ENCODE results near the gene ILF2. TPM values are rescaled to one million over a fixed set of nuclear protein-coding genes. Genes with fewer than 3 reads are reported as not detected.

Gene ILF2
- total RNA-seq, 3 donors from 2014 or later (not counting 1 experiment from before 2014, with no cell fraction given) = 97.6 to 134 (median 110) TPM

- no peaks in the 10 kb centered on the region for H3K27me3 Mint-ChIP-seq (ENCODE audit: low read depth in 2 of 2)
- H3K27ac Mint-ChIP-seq = peak overlapping the region; percentile 44 to 53
- Histone ChIP-seq H3K9me3 (ENCODE audit: control insufficient read depth, insufficient read depth, low read length) (no peaks in the 10 kb centered on the region), H3K4me1 (ENCODE audit: control insufficient read depth, insufficient read depth, low read length) (peaks cover 24% of the 10 kb centered on the region), H3K36me3 (ENCODE audit: control insufficient read depth, insufficient read depth, low read length) (peaks cover 53% of the 10 kb centered on the region), H3K27me3 (ENCODE audit: control insufficient read depth, insufficient read depth, low read length) (no peaks in the 10 kb centered on the region), H3K27ac (ENCODE audit: low read length) (no peak overlapping the region), H3K4me3 (ENCODE audit: low read length) (no peak overlapping the region)
- 96% methylated on average over 9 of the region's 9 CpGs for WGBS (ENCODE audit: insufficient coverage)
- no peak overlapping the region for H3K4me3 Mint-ChIP-seq
- no peaks in the 10 kb centered on the region for H3K9me3 Mint-ChIP-seq
- intact Hi-C loops (cut with micrococcal nuclease) = no loop called here
- TF ChIP-seq CTCF (IDR thresholded peaks at IDR 0.05) = no peak
- no peak for DNase-seq
- peaks cover 11% of the 10 kb centered on the region for H3K36me3 Mint-ChIP-seq
- no peak for ATAC-seq
- H3K4me1 Mint-ChIP-seq = peaks cover 28 to 38% of the 10 kb centered on the region in 2 donors
Measured at GRCh38 chr1:153636312-153636711, 34.5 kb downstream of the ILF2 start.

DNA sequence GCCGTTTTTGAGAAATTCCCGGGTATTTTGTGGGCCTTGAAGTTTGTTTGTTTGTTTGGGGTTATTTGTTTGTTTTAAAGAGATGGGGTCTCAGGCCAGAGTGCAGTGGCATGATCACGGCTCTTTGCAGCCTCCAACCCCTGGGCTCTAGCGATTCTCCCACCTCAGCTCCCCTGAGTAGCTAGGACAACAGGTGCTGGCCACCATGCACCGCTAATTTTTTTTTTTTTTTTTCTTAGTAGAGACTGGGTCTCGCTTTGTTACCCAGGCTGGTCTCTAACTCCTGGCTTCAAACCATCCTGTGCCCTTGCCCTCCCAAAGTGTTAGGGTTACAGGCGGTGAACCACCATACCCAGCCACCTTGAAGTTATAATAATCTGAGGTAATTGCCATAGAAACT is 34.9 kb downstream of the ILF2 start:
- no peak for TF ChIP-seq CTCF (IDR thresholded peaks at IDR 0.05)
- H3K4me3 ChIP-seq (ENCODE audit: low read length) = no peak overlapping the region
- no peaks in the 10 kb centered on the region for H3K9me3 Mint-ChIP-seq
- H3K27ac Mint-ChIP-seq = peak overlapping the region in 1 of 2 donors; percentile 53
- peaks cover 7% of the 10 kb centered on the region for H3K36me3 Mint-ChIP-seq
- ATAC-seq (no peak), DNase-seq (no peak)
- no peaks in the 10 kb centered on the region for H3K27me3 ChIP-seq (ENCODE audit: control insufficient read depth, insufficient read depth, low read length)
- H3K27ac ChIP-seq (ENCODE audit: low read length) = no peak overlapping the region
- H3K4me1 Mint-ChIP-seq = peaks cover 24 to 38% of the 10 kb centered on the region in 2 donors
- peaks cover 49% of the 10 kb centered on the region for H3K36me3 ChIP-seq (ENCODE audit: control insufficient read depth, insufficient read depth, low read length)
- H3K4me3 Mint-ChIP-seq = peak overlapping the region; percentile 73
- no peaks in the 10 kb centered on the region for H3K27me3 Mint-ChIP-seq (ENCODE audit: low read depth in 2 of 2)
- H3K9me3 ChIP-seq (ENCODE audit: control insufficient read depth, insufficient read depth, low read length) = no peaks in the 10 kb centered on the region
- intact Hi-C loops (cut with micrococcal nuclease) = loop anchor here (2.0 kb wide), 2 partner anchors 35 to 99 kb away; partner anchors contain the start of gene ILF2
- peaks cover 24% of the 10 kb centered on the region for H3K4me1 ChIP-seq (ENCODE audit: control insufficient read depth, insufficient read depth, low read length)
- WGBS (ENCODE audit: insufficient coverage) = 81% methylated on average over 7 of the region's 7 CpGs

DNA sequence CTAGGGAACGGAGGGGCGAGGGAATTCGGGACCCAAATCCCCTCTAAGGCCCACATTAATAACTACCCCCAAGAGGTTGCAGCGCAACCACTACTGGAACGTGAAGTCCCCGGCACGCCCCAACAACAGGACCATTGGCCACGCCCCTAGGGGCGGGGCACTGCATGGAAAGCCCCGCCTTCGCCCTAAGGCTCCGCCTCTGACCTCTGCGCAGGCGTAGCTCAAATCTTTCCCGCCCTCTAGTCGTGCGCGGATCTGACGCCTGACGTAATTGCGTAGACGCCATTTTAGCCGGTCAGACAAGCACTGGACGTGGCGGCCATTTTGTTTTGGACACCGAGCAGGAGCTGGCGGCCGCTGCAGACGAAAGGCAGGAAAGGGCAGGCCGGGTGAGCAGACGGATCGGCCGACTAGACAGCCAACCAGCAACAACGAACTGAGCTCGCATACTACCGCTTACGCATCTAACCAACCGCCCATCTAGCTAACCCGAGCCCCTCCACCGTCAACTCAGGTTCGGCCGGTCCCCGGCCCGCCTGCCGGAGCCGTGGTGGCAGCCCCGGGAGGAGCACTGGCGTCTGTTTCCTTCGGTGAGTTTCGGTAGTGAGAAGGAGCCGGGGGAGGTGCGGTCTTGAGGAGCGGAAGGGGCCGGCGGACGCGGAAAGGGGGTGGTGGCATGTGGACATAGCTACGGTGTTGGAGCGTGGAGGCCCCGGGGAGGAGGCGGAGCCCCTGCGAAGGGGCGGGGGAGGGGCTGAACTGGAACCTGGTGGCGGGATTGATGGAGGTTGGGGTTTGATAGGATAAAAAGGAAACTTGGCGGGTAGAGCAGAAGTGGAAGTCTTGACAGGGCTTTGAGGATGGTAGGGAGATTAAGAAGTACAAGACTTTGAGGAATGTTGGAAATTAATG is 36.8 kb downstream of the ILF2 start, which contains the start of gene CHTOP:
TSS of gene CHTOP (plus strand) at position 313 of the 912 bp plus-strand sequence. CDS start 2,523 bp downstream, outside the sequence.
- Histone ChIP-seq H3K27me3 (ENCODE audit: control insufficient read depth, insufficient read depth, low read length) (no peaks in the 10 kb centered on the region), H3K9me3 (ENCODE audit: control insufficient read depth, insufficient read depth, low read length) (no peaks in the 10 kb centered on the region), H3K27ac (ENCODE audit: low read length) (peak within 1 kb of the TSS; percentile 91), H3K4me1 (ENCODE audit: control insufficient read depth, insufficient read depth, low read length) (peaks cover 24% of the 10 kb centered on the region), H3K4me3 (ENCODE audit: low read length) (peak within 1 kb of the TSS; percentile 72), H3K36me3 (ENCODE audit: control insufficient read depth, insufficient read depth, low read length) (peaks cover 30% of the 10 kb centered on the region)
- ATAC-seq (peak; percentile 86 to 97 (median 88)), DNase-seq (peak; percentile 98 to 99)
- Mint-ChIP-seq H3K9me3 (no peaks in the 10 kb centered on the region), H3K4me1 (peaks cover 24 to 34% of the 10 kb centered on the region in 2 donors), H3K27ac (peak within 1 kb of the TSS; percentile 98 to 99), H3K27me3 (ENCODE audit: low read depth in 2 of 2) (no peaks in the 10 kb centered on the region), H3K36me3 (peaks cover 7% of the 10 kb centered on the region), H3K4me3 (peak within 1 kb of the TSS; percentile 99)
- intact Hi-C loops (cut with micrococcal nuclease) = loop anchor here (2.0 to 5.0 kb wide), 3 partner anchors 37 to 358 kb away; partner anchors contain the start of genes ILF2 and RPS27
- WGBS (ENCODE audit: insufficient coverage) = 3% methylated on average over 64 of the region's 65 CpGs
- TF ChIP-seq CTCF (IDR thresholded peaks at IDR 0.05) = no peak

Data from natural killer cell (primary cell).